ENCODE results near the gene TIPARP. TPM values are rescaled to one million over a fixed set of nuclear protein-coding genes. Genes with fewer than 3 reads are reported as not detected.
"Not testable (repeated sequence)": the region's sequence is repeated elsewhere in the genome, so short reads cannot be mapped to it uniquely, and the experiment has no call there.

TIPARP gene
- total RNA-seq, 2 donors from 2014 or later = 126 to 180 TPM

DNA sequence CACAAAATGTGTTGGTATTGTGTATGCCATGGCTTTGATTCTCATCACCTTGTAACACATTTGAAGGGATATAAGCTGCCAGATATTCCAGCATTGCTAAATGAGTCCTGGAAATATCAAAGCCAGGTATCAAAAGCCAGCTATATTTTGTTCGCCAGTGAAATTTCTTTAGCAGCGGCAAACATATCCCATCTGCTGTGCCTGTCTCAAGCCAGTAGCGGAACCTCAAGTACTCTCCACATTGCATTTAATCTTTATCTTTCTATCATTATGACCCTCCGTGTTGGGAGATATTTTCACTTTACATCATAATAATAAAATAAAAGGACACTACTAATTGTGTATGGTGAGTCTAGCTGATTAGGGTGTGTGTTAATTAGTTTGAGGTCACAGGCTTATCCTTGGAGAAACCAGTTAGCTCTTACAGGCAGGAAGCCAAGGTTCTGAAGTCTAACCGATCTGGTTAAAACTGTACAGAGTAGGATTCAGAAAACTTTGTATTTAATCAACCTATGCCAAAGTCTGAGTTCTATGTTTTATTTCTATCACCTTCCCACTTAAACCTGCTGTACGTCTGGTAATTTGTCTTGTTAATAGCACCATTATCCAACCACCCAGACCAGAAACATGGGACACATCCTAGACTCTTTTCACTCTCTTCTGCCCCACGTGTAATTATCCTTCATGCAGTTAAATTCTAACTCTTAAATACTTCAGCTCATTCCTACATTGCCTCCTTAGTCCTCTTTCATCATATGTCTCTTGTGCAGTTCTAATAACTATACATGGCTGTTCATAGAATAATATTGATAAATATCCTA, 14.5 kb downstream of the TIPARP start:
- Mint-ChIP-seq H3K4me1 (peaks cover 54% of the 10 kb centered on the region), H3K36me3 (ENCODE audit: low read depth) (peaks cover 2% of the 10 kb centered on the region), H3K27me3 (no peaks in the 10 kb centered on the region), H3K27ac (peak overlapping the region; percentile 84), H3K4me3 (no peak overlapping the region)
- no peak for DNase-seq
- no peaks in the 10 kb centered on the region for H3K9me3 ChIP-seq (ENCODE audit: control insufficient read depth, low read length, poor library complexity, severe bottlenecking)
- no peak for ATAC-seq

DNA sequence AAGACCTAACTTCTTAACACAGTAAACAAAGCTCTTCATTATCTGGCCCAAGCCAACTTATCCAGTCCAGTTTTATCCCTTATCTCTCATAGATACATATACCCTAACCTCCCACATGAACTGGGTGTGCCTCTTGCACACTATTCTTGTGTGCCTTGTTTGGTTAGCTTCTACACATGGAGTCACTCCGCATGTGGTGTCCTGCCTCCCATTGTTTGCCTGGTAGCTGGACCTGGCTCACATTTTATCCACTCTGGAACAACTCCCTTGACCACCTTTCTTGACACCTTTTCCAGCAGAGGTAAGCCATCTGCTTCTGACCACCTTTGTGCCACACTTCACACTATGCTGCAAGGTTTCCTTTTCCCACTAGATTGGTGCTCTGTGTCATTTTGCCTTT, 15.2 kb downstream of the TIPARP start:
- no peaks in the 10 kb centered on the region for H3K9me3 ChIP-seq (ENCODE audit: control insufficient read depth, low read length, poor library complexity, severe bottlenecking)
- Mint-ChIP-seq H3K4me1 (peaks cover 51% of the 10 kb centered on the region), H3K27me3 (no peaks in the 10 kb centered on the region), H3K4me3 (no peak overlapping the region), H3K36me3 (ENCODE audit: low read depth) (peaks cover 2% of the 10 kb centered on the region), H3K27ac (peak overlapping the region; percentile 84)
- ATAC-seq = no peak
- DNase-seq = no peak

DNA sequence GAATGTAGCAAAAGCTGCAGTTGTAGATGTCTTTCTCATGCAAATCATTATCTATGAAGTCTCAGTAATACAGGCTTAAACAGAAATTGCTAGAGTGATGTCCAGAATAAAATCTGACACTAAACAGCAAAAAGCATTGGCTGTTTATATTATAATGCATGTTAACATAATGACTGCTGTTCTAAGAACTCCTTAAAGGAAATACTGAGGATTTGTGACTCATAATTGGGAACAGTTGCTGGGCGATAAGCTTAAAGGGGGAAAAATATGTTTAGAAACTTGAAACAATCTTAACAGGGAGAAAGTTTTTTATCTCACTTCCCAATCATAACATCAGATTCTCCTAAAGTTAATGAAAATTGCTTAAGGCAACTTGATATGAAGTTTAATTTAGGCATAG, 17.5 kb downstream of the TIPARP start:
- peaks cover 40% of the 10 kb centered on the region for H3K4me1 Mint-ChIP-seq

DNA sequence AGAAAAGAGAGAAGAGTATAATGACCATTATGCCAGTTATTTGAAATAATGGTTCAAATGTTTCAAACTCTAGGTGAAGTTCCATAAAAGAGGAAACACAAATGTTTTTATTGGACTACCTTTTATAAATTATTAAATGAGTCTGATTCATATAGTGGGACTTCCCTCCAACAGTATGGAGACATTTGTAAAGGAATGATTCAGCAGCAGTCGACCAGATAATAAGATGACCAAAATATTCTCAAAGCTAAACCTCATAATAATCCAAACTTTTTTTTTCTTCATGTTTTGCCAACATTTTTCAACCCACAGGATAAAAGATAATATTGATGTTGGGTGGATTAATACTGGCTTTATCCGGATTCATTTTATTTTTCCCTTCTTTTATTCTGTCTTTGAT, 18.8 kb downstream of the TIPARP start:
- Mint-ChIP-seq H3K27ac (no peak overlapping the region), H3K4me3 (no peak overlapping the region), H3K27me3 (no peaks in the 10 kb centered on the region), H3K36me3 (ENCODE audit: low read depth) (peaks cover 8% of the 10 kb centered on the region), H3K4me1 (peaks cover 36% of the 10 kb centered on the region)
- H3K9me3 ChIP-seq (ENCODE audit: control insufficient read depth, low read length, poor library complexity, severe bottlenecking) = no peaks in the 10 kb centered on the region
- ATAC-seq = no peak
- DNase-seq = no peak

More for the DNA sequence above, 17.5 kb downstream of the TIPARP start:
- H3K27me3 Mint-ChIP-seq = no peaks in the 10 kb centered on the region
- DNase-seq (no peak), ATAC-seq (no peak)
- no peak overlapping the region for H3K4me3 Mint-ChIP-seq
- H3K27ac Mint-ChIP-seq = peak overlapping the region; percentile 84
- peaks cover 2% of the 10 kb centered on the region for H3K36me3 Mint-ChIP-seq (ENCODE audit: low read depth)
- no peaks in the 10 kb centered on the region for H3K9me3 ChIP-seq (ENCODE audit: control insufficient read depth, low read length, poor library complexity, severe bottlenecking)

DNA sequence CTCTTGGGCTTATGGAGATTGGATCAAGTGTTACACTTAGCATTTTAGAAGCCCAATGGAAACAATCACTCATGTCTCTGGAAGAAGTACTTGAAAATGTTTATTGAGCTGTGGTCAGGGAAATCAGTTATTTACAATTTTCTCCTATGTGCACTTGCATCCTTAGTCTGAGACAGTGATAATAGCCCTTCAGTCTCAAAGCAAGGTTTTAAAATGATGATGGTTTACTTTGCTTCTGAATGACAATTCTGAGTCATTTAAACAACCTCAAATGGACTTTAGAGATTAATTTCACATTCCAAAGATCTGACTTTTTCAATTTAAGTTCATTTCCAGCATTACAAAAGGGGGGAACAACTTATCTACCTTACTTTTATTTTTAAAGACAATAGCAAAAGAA, 20.1 kb downstream of the TIPARP start:
- H3K9me3 ChIP-seq (ENCODE audit: control insufficient read depth, low read length, poor library complexity, severe bottlenecking) = no peaks in the 10 kb centered on the region
- H3K36me3 Mint-ChIP-seq (ENCODE audit: low read depth) = peaks cover 8% of the 10 kb centered on the region
- no peak overlapping the region for H3K27ac Mint-ChIP-seq
- peaks cover 34% of the 10 kb centered on the region for H3K4me1 Mint-ChIP-seq
- no peak overlapping the region for H3K4me3 Mint-ChIP-seq
- DNase-seq = no peak
- H3K27me3 Mint-ChIP-seq = no peaks in the 10 kb centered on the region
- no peak for ATAC-seq

DNA sequence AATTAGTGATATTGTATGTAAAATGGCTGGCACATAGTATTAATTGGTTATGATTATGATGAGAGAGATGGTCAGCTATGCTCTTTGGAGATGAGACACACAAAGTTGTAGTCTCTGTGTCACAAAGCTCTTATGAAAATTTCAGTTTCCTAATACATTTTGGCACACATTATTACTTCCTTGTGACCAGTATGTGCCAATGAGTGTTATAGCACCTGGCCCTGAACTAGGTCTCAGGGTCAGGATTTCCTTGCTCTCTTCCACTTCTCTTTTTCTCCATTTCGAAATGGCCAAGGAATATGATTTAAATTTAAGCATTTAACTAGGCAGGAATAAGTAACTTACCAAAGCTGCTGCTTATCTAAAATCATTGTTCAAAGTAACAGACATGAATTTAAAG, 28.0 kb downstream of the TIPARP start:
- ATAC-seq (no peak), DNase-seq (no peak)
- Mint-ChIP-seq H3K36me3 (ENCODE audit: low read depth) (peaks cover 12% of the 10 kb centered on the region), H3K27me3 (no peaks in the 10 kb centered on the region), H3K4me3 (no peak overlapping the region), H3K4me1 (peaks cover 30% of the 10 kb centered on the region), H3K27ac (peak overlapping the region; percentile 73)
- H3K9me3 ChIP-seq (ENCODE audit: control insufficient read depth, low read length, poor library complexity, severe bottlenecking) = no peaks in the 10 kb centered on the region

DNA sequence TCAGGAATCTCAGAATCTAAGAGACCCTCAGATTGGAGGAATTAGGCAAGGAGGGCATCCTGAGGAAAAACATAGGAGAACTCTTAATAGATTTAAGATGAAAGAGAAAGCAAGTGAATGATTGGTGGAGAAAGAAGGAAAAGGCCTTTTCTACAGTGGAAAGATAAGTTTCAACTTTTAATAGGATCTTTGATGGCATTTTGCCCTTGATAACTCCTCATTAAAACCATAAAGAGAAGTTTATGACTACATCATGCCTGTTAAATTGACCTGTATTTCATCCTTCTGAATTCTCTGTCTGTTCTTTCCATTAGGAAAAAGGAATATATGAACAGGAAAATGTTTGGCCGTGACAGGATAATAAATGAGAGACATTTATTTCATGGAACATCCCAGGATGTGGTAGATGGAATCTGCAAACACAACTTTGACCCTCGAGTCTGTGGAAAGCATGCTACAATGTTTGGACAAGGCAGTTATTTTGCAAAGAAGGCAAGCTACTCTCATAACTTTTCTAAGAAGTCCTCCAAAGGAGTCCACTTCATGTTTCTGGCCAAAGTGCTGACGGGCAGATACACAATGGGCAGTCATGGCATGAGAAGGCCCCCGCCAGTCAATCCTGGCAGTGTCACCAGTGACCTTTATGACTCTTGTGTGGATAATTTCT, 30.1 kb downstream of the TIPARP start:
- ATAC-seq (no peak), DNase-seq (no peak)
- Mint-ChIP-seq H3K36me3 (ENCODE audit: low read depth) (peaks cover 7% of the 10 kb centered on the region), H3K27ac (peak overlapping the region; percentile 73), H3K4me3 (no peak overlapping the region), H3K27me3 (no peaks in the 10 kb centered on the region), H3K4me1 (peaks cover 22% of the 10 kb centered on the region)
- H3K9me3 ChIP-seq (ENCODE audit: control insufficient read depth, low read length, poor library complexity, severe bottlenecking) = no peaks in the 10 kb centered on the region

DNA sequence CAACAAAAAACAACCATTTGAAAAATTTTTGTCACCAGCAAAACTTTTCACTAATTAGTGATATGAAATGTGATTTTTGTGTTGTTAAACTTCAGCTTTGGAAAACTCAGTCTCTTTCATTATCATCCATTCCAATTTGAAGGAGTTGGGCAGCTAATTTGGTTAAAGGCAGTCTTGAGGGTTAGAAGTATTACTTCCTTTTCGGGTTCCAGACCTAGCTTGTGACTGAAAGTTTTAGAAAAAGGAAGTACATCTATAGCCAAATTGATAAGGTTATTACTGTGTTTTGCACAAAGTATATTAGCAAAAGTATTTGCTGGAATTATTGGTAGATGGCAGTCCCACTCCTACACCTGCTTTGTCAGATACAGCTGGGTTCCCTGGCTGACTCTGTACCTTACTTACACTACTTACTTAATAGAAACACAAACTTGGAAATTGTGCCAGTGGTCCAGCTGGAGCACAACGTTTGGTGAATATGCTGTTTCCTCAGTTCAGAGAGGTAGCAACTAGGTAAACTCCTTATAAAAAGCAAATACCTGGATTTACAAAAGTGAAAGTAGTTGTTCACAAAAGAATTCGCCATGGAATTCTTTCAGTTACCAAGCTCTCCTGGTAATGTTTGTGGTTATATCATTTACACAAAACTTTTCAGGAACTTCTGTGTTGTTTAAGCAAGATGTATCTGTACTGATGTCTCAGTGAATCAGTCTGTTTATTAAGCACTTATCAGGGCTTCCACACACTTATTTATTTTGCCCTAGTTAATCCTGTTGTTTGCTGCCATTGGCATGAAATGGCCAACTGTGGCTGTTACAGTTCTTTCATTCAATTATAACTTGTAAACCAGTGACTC, 31.6 kb downstream of the TIPARP start:
- Mint-ChIP-seq H3K4me1 (peaks cover 18% of the 10 kb centered on the region), H3K27ac (peak overlapping the region; percentile 77), H3K4me3 (no peak overlapping the region), H3K27me3 (no peaks in the 10 kb centered on the region), H3K36me3 (ENCODE audit: low read depth) (peaks cover 9% of the 10 kb centered on the region)
- peak; percentile 32 for ATAC-seq
- DNase-seq = no peak
- H3K9me3 ChIP-seq (ENCODE audit: control insufficient read depth, low read length, poor library complexity, severe bottlenecking) = no peaks in the 10 kb centered on the region

DNA sequence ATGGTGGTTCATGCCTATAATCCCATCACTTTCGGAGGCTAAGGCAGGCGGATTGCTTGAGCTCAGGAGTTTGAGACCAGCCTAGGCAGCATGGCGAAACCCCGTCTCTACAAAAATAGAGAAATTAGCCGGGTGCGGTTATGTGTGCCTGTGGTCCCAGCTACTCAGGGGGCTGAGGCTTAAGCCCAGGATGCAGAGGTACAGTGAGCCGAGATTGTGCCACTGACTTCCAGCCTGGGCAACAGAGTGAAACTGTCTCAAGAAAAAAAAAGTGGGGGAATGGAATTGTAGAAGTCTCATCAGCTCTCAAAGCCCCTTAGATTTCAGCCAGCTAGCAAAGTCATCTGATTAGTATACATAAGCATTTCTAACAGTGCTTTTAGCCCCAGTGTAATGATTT, 33.2 kb downstream of the TIPARP start:
- H3K4me3 Mint-ChIP-seq = no peak overlapping the region

DNA sequence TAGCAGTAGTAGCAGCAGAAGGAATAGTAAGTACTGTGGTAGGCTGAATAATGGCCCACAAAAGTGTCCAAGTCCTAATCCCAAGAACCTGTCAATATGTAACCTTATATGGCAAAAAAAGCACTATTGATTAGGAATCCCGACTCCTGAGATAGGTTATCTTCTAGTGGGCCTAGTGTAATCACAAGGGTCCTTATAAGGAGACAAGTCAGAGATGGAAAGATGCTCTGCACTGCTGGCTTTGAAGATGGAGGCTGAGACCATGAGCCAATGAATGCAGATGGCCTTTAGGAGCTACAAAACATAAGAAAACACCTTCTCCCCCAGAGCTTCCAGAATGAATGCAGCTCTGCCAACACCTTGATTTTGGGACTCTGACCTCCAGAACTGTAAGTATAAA, 36.0 kb downstream of the TIPARP start:
- peak overlapping the region; percentile 66 for H3K27ac Mint-ChIP-seq
- no peak overlapping the region for H3K4me3 Mint-ChIP-seq
- no peaks in the 10 kb centered on the region for H3K9me3 ChIP-seq (ENCODE audit: control insufficient read depth, low read length, poor library complexity, severe bottlenecking)
- ATAC-seq (no peak), DNase-seq (no peak)
- H3K27me3 Mint-ChIP-seq = no peaks in the 10 kb centered on the region
- peaks cover 3% of the 10 kb centered on the region for H3K4me1 Mint-ChIP-seq
- H3K36me3 Mint-ChIP-seq (ENCODE audit: low read depth) = peaks cover 2% of the 10 kb centered on the region

More for the DNA sequence above, 33.2 kb downstream of the TIPARP start:
- ATAC-seq = no peak
- DNase-seq = no peak
- H3K27me3 Mint-ChIP-seq = no peaks in the 10 kb centered on the region
- no peaks in the 10 kb centered on the region for H3K9me3 ChIP-seq (ENCODE audit: control insufficient read depth, low read length, poor library complexity, severe bottlenecking)
- H3K36me3 Mint-ChIP-seq (ENCODE audit: low read depth) = peaks cover 9% of the 10 kb centered on the region
- H3K27ac Mint-ChIP-seq = peak overlapping the region; percentile 77
- H3K4me1 Mint-ChIP-seq = peaks cover 12% of the 10 kb centered on the region

DNA sequence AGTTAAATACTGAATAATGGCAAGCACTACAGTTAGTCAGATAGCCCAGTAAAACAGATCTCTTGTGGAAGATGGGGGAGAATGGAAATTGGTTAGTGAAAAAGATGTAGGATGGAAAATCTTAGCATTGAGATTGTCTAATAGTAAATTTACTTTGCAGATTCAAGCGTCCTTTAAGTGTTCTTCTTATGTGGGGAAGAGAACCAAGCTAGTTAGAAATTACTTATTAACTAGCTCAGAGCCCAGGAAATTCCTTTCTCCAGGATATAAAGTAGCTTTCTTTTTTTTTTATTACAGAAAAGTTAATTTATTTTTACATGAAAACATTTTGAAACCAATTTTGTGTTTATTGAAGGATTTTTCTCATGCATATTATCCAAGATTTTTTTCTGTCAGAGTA, 36.7 kb downstream of the TIPARP start:
- Mint-ChIP-seq H3K27ac (no peak overlapping the region), H3K4me1 (peaks cover 3% of the 10 kb centered on the region), H3K4me3 (no peak overlapping the region), H3K36me3 (ENCODE audit: low read depth) (peaks cover 2% of the 10 kb centered on the region), H3K27me3 (no peaks in the 10 kb centered on the region)
- DNase-seq (no peak), ATAC-seq (no peak)
- no peaks in the 10 kb centered on the region for H3K9me3 ChIP-seq (ENCODE audit: control insufficient read depth, low read length, poor library complexity, severe bottlenecking)

DNA sequence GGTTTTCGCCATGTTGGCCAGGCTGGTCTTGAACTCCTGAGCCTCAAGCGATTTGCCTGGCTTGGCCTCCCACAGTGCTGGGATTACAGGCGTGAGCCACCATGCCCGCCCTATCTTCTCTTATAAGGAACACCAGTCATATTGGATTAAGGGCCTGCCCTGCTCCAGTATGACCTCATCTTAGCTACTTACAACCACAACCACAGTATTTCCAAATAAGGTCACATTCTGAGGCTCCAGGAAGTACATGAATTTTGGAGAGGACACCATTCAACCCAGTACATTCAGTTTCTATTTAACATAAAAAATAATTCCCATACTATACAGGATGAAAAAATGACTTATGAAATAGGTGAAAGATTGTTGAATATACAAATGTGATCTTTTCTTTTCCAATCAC, 37.6 kb downstream of the TIPARP start:
- not testable (repeated sequence) for H3K4me1 Mint-ChIP-seq; H3K4me3 Mint-ChIP-seq; H3K27ac Mint-ChIP-seq; H3K36me3 Mint-ChIP-seq (ENCODE audit: low read depth); H3K27me3 Mint-ChIP-seq; H3K9me3 ChIP-seq (ENCODE audit: control insufficient read depth, low read length, poor library complexity, severe bottlenecking); DNase-seq
- peak; percentile 65 for ATAC-seq
